Psoas muscle (tissue), 8 donors: Measurements from ENCODE around the gene RBM44. TPM values are rescaled to one million over a fixed set of nuclear protein-coding genes. Genes with fewer than 3 reads are reported as not detected.

Experiments
- ATAC-seq, 4 donors: fragments of 200-7000 bp; cut with Tn5 transposase; one replicate each; pipeline ENCODE4 v1.9.1; 2020; ENCODE audit warnings: moderate library complexity in 3 of 4, mild to moderate bottlenecking in 2 of 4
- DNase-seq, 2 donors: peaks; one replicate each; pipeline ENCODE4 v3.0.0-alpha.2; 2020
- H3K27ac ChIP-seq: fragments of 200-600 bp; one replicate; pipeline ENCODE4 v1.8.0; 2022
- H3K27me3 ChIP-seq, 3 donors: fragments of 200-600 bp in 1 of 3; one replicate each; pipeline versions ENCODE4 v1.6.1 to v1.8.0; 2013 to 2022; ENCODE audit warnings: low read length in 2 of 3, mild to moderate bottlenecking in 2 of 3, moderate library complexity in 1 of 3; ENCODE audit not compliant: insufficient read depth in 3 of 3
- H3K36me3 ChIP-seq, 2 donors: fragments of 200-600 bp in 1 of 2; one replicate each; pipeline versions ENCODE4 v1.6.1 to v1.8.0; 2013 to 2022; ENCODE audit warnings: low read depth in 1 of 2, mild to moderate bottlenecking in 1 of 2, moderate library complexity in 1 of 2; ENCODE audit not compliant: insufficient read depth in 1 of 2
- H3K4me1 ChIP-seq: fragments of 200-600 bp; one replicate; pipeline ENCODE4 v1.8.0; 2022
- H3K4me3 ChIP-seq: fragments of 200-600 bp; one replicate; pipeline ENCODE4 v1.8.0; 2022; ENCODE audit warnings: mild to moderate bottlenecking
- H3K9me3 ChIP-seq: fragments of 200-600 bp; one replicate; pipeline ENCODE4 v1.8.0; 2022
- WGBS, 3 donors: extraction: QIAGEN DNeasy Blood & Tissue Kit; methylation state at CpG; one replicate each; pipeline versions ENCODE4 v1.1.6 to v1.1.7; 2013; 5-methylcytosine and 5-hydroxymethylcytosine counted together
- intact Hi-C, 2 donors: fragments of 100-400 bp; cut with DNase I; formaldehyde crosslinking; loops; one replicate each; pipeline versions ENCODE4 v1.11.0 to v1.14.2; 2022
- polyA plus RNA-seq, 3 donors: library from polyadenylated mRNA; stranded (reverse); fragments of 200-250 nt; gene quantifications; one replicate each; pipeline ENCODE4 v1.2.3, GENCODE V29; 2013
- total RNA-seq, 4 donors: library from RNA; stranded (reverse); fragmentation: NEBNext Ultra II Directional in 2 of 4; extraction: Animal tissue kit (Norgen Biotek cat#: 25700) in 2 of 4; gene quantifications; one replicate each; pipeline versions ENCODE4 v1.2.1 to v1.2.4, GENCODE V29; 2021 to 2023
- TF ChIP-seq, protein P1 (sequence below): fragments of 200-600 bp; IDR thresholded peaks from one replicate; pipeline ENCODE4 v1.8.0; 2022; ENCODE audit warnings: antibody characterized with exemption
- donor health status: healthy with polysubstance abuse.
- donor health status: DM: no; HTN: no; CAD: no; lungs with moderate emphysema.
- donor health status: Bipolar disorder and iron deficiency.
- donor health status: healthy.
- donor health status: DM: yes; HTN: yes; CAD: no.
- donor health status: DM: no; HTN: no; CAD: no.
- donor health status: DM: no; HTN: no; CAD: no.
- donor health status: DM: yes; HTN: yes; CAD: no.

RBM44 gene
- total and polyA plus RNA-seq, 7 donors = 0.06 to 0.58 (median 0.38) TPM

GRCh38 chr2:237861875-237862527, 63.4 kb downstream of the RBM44 start:
- no peaks in the 10 kb centered on the region for H3K36me3 ChIP-seq
- WGBS, 3 donors = 69 to 76% (median 70%) methylated on average over 11 of the region's 11 CpGs
- TF ChIP-seq, protein P1, sequence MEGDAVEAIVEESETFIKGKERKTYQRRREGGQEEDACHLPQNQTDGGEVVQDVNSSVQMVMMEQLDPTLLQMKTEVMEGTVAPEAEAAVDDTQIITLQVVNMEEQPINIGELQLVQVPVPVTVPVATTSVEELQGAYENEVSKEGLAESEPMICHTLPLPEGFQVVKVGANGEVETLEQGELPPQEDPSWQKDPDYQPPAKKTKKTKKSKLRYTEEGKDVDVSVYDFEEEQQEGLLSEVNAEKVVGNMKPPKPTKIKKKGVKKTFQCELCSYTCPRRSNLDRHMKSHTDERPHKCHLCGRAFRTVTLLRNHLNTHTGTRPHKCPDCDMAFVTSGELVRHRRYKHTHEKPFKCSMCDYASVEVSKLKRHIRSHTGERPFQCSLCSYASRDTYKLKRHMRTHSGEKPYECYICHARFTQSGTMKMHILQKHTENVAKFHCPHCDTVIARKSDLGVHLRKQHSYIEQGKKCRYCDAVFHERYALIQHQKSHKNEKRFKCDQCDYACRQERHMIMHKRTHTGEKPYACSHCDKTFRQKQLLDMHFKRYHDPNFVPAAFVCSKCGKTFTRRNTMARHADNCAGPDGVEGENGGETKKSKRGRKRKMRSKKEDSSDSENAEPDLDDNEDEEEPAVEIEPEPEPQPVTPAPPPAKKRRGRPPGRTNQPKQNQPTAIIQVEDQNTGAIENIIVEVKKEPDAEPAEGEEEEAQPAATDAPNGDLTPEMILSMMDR = no peak
- ATAC-seq = no peak
- H3K27ac ChIP-seq = peak overlapping the region; percentile 93
- intact Hi-C loops = loop anchor here (5.0 to 10.0 kb wide), 2 partner anchors 35 to 273 kb away; partner anchors contain the start of gene KLHL30 (in 1 of the 2)
- no peaks in the 10 kb centered on the region for H3K9me3 ChIP-seq
- peak overlapping the region; percentile 83 for H3K4me3 ChIP-seq
- H3K4me1 ChIP-seq = peaks cover 48% of the 10 kb centered on the region
- DNase-seq = no peak
- peaks cover 0 to 2% (median 0%) of the 10 kb centered on the region in 3 donors for H3K27me3 ChIP-seq

GRCh38 chr2:237862528-237862895, 63.9 kb downstream of the RBM44 start:
- intact Hi-C loops = loop anchor here (5.0 to 10.0 kb wide), 2 partner anchors 35 to 272 kb away; partner anchors contain the start of gene KLHL30 (in 1 of the 2)
- Histone ChIP-seq H3K4me1 (peaks cover 51% of the 10 kb centered on the region), H3K4me3 (no peak overlapping the region), H3K9me3 (no peaks in the 10 kb centered on the region), H3K27ac (peak overlapping the region; percentile 93), H3K27me3 (peaks cover 0 to 2% (median 0%) of the 10 kb centered on the region in 3 donors), H3K36me3 (no peaks in the 10 kb centered on the region)
- TF ChIP-seq, protein P1 = no peak
- DNase-seq (peak in 1 of 2 donors; percentile 44), ATAC-seq (no peak)
- WGBS, 3 donors = 89 to 90% (median 89%) methylated on average over 8 of the region's 8 CpGs

GRCh38 chr2:237863102-237863511, 64.5 kb downstream of the RBM44 start:
- WGBS, 3 donors = 87 to 96% (median 89%) methylated on average over 3 to 4 of the region's 4 CpGs
- H3K4me1 ChIP-seq = peaks cover 57% of the 10 kb centered on the region
- no peaks in the 10 kb centered on the region for H3K36me3 ChIP-seq
- H3K9me3 ChIP-seq = no peaks in the 10 kb centered on the region
- intact Hi-C loops = loop anchor here (5.0 to 10.0 kb wide), 2 partner anchors 34 to 272 kb away; partner anchors contain the start of gene KLHL30 (in 1 of the 2)
- H3K27me3 ChIP-seq = peaks cover 0 to 2% (median 0%) of the 10 kb centered on the region in 3 donors
- H3K27ac ChIP-seq = peak overlapping the region; percentile 93
- TF ChIP-seq, protein P1 = no peak
- no peak for ATAC-seq
- H3K4me3 ChIP-seq = no peak overlapping the region
- peak in 1 of 2 donors; percentile 26 for DNase-seq

GRCh38 chr2:237863689-237864443, 65.3 kb downstream of the RBM44 start:
- H3K36me3 ChIP-seq = no peaks in the 10 kb centered on the region
- DNase-seq = peak in 1 of 2 donors; percentile 54
- 50 to 63% (median 52%) methylated on average over 22 of the region's 22 CpGs for WGBS, 3 donors
- intact Hi-C loops = loop anchor here (5.0 to 10.0 kb wide), 2 partner anchors 33 to 271 kb away; partner anchors contain the start of gene KLHL30 (in 1 of the 2)
- no peaks in the 10 kb centered on the region for H3K9me3 ChIP-seq
- peaks cover 0 to 2% (median 0%) of the 10 kb centered on the region in 3 donors for H3K27me3 ChIP-seq
- peaks cover 53% of the 10 kb centered on the region for H3K4me1 ChIP-seq
- peak overlapping the region; percentile 18 for H3K4me3 ChIP-seq
- peak in 2 of 4 donors; percentile 9 to 53 for ATAC-seq
- H3K27ac ChIP-seq = peak overlapping the region; percentile 93
- TF ChIP-seq, protein P1 = no peak
